Activated CD4-positive, alpha-beta T cell treated with anti-CD3 and anti-CD28 coated beads for 24 hours (primary cell): ENCODE measurements around the gene ZBTB4.
"Not testable (repeated sequence)": the region's sequence is repeated elsewhere in the genome, so short reads cannot be mapped to it uniquely, and the experiment has no call there.

Source experiments
- DNase-seq, 2 donors: peaks; one replicate each; pipeline ENCODE4 v3.0.0-alpha.2; 2020; ENCODE audit warnings: low read depth in 2 of 2

ZBTB4 gene

DNA sequence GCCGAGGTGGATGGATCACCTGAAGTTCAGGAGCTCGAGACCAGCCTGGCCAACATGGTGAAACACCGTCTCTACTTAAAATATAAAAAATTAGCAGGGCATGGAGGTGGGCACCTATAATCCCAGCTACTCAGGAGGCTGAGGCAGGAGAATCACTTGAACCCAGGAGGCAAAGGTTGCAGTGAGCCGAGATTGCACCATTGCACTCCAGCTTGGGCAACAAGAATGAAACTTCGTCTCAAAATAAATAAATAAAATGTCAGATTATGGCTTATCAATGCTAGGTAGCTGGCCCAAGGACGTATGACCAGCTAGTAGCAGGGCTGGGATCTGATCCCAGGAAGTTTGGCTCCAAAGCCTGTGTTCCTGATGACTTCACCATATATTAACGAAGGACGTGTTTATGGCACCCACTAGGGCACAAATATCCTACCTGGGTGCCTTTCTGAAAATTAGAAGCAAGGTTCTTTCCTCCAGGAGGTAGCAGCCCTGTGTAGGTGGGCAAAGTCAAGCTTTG lies 8.9 kb downstream of the ZBTB4 start:
- DNase-seq, result not testable (repeated sequence)

DNA sequence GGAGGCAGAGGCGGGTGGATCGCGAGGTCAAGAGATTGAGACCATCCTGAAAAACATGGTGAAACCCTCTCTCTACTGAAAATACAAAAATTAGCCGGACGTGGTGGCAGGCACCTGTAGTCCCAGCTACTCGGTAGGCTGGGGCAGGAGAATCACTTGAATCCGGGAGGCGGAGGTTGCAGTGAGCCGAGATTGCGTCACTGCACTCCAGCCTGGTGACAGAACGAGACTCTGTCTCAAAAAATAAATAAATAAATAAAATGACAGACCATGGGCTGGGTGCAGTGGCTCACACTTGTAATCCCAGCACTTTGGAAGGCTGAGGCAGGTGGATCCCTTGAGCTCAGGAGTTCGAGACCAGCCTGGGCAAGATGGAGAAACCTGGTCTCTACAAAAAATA lies 9.6 kb downstream of the ZBTB4 start:
- not testable (repeated sequence) for DNase-seq

GRCh38 chr17:7468804-7469389 lies 10.5 kb downstream of the ZBTB4 start:
- no peak for DNase-seq

GRCh38 chr17:7468290-7468689 lies 11.1 kb downstream of the ZBTB4 start:
- no peak for DNase-seq

DNA sequence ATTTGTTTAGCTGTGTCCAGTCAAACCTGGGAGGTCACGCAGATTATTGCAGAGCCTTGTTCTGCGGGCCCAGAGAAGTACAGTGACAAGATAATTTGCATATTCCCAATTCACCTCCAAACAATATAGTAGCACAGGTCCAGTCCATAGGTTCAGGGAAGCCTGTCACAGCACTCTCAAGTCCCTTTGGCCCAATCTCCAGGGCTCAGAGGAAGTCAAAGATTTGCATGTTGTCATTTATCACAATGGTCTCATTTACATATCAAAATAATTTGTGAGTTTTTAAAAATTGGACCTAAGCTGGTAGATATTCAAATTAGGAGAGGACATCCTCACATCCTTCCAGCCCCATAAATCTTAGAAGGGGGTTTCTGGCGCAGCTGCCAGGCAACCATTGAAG lies 11.9 kb downstream of the ZBTB4 start:
- no peak for DNase-seq

DNA sequence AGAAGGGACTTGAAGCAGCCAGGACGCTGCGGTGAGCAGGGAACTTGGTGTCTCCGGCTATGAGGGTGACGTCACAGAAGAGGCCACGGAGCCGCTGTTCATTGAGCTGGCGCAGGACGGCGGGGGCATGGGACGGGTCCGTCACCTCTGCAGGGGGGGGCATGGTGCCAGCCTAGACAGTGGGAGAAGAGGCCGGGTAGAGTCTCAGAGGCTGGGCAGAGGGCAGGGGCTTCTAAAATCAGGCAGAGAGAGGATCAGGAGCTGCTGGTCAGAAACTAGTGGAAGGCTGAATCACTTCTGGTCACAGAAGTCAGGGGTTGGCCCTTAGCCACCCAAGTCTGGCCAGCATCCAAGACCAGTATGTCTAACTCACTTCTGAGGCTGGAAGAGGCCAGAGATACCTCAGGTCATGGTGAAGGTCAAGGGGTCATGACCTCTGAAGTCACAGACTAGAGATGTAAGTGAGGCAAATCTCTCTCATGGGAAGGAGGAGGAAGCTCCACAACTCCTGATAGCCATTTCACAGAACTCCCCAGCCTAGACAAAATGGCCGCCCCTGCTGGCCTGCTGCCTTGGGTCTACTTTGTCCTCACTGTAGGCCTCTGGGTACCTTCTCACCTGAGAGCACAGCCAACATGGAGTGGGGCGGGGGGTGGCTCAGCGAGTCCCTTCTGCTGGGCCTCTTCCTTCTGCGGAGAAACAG lies 12.6 kb downstream of the ZBTB4 start:
- DNase-seq, result no peak

GRCh38 chr17:7466318-7466638 lies 13.2 kb downstream of the ZBTB4 start:
- no peak for DNase-seq

DNA sequence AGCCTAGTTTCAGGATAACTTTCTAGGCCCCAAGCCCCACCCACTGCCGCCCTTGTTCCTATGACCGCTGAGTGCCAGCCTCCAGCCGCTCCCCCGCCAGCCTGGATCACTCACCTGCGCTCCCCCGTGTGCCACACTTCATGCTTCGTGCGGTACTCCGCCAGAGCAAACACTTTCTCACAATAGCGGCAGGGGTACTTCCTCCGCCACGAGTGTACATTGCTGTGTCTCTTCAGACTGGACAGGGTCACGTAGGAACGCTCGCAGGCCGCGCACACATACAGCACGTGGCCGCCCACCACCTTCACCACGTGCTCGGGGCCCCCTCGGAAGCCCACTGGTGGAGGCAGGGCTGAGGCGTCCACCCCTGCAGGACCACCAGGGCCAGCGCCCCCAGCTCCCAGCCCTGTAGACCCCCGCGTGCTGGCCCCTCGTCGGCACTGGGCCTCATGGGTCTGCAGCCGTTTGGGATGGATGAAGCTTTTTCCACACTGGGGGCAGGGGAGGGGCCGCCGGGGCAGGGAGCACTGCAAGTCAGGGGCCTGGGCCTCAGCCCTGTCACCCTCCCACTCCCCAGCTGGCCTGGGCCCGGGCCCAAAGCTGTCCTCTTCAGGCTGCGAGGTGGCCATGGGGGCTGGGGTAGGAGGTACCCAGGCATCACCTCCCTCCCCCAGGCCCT lies 13.7 kb downstream of the ZBTB4 start:
- no peak for DNase-seq

DNA sequence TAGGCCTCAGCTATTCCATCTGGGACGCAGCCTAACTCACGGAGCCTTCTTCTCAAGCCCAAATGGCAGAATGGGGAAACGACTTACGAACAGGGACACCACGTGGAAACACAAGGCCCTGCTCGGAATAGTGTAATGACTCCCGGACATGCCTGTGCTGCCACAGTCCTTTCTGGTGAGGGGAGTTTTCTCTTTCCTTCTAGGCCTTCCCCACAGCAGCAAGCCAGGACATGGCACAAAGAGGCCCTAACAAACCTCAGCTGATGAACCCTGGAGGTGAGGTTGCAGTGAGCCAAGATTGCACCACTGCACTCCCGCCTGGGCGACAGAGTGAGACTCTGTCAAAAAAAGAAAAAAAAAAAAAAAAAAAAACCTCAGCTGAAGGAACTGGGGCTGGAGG lies 15.3 kb downstream of the ZBTB4 start:
- DNase-seq, result no peak

DNA sequence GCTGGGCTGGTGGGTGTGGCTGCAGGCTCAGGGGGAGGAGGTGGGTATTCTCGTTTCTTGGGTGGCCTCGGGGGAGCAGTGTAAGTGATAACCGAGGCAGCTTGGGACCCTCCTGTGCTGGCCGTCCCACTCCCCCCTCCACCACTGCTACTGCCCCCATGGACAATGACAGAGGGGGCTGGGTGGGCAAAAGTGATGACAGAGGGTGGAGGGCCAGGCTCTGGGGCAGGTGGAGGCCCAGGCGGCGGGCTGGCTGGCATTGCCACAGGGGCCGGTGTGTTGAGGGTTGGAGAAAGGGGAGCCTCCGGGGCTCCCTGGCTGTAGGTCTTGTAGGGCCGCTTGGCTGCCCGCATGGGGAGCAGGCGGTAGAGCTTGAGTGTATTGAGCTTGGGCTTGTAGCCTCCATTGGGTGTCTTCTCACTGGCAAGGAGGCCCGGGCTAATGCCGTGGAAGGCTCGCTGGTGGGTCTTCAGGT lies 16.0 kb downstream of the ZBTB4 start:
- DNase-seq, result no peak

DNA sequence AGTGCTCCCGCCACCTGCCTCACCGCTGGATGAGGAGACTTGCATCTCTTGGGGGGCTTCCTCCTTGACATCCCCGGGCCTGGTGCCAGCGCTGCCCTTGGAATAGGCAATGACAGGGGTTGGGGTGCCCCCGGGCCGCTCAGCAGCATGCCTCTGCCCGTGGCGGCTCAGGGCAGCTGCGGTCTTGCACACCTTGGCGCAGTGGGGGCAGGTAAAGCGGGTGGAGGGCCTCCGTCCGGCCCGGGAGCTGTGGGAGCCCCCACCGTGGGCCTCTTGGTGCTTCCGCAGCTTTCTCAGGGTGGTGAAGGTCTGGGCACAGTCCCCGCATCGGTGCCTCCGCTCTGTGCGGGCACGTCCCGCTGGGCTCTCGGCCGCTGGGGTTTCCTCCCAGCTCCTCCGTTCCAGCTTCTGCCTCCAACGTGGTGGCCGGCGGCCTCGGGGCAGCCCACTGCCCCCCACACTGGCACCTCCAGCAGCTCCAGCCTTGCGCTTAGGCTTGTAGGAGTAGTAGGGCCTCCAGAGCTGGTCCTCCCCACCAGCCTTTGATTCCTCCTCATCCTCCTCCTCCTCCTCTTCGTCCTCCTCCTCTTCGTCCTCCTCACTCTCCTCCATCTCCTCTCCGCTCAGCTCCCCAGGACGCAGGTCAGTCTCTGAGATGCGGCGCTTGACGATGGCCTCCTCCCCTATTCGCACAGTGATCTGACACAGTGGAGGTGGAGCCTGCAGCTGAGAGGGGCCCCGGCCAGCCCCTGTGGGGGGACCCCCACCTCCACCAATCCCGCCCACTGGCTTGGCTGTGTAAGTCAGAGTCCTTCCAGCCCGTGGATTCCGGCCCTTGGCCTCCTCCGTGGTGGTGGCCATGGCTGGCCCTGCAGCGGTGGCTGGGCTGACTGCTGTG lies 16.7 kb downstream of the ZBTB4 start:
- no peak for DNase-seq

DNA sequence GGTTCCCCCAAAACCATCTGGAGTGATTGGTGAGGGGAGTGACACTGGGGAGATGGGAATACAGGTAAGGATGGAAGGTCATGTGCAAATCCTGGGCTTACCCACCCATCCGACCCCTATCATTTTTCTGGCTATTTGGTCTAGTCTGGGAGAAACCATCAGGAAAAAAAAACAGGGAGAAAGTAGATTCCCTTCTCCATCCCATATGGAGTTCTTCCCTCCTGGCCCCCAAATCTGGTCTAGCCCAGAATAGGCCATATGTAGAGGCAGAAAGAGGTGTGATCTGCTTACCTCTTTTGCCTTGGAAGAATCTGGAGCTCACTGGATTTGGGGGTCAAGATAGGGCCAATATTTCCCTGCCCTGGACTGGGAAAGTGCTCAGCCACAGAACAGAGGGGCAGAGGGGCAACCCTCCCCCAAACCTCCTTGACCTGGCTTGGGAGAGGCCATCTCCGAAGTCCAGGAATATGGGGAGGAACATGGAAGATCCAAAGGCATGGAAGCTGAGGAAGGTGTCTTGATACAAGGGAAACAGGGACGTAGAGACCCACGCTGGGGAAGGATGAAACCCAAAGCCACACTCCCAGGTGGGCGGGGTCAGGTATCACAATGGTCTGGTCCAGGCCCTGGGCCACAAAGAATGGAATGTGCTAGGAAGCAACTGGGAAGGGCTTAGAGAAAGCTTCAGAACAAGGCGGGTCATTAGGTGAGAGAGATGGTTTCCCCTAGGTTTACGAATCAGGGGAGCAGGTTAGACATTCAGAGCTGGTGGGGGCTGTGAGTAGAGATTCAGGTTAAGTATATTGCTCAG lies 18.4 kb downstream of the ZBTB4 start:
- no peak for DNase-seq

GRCh38 chr17:7459961-7460545 lies 19.4 kb downstream of the ZBTB4 start:
- DNase-seq, result no peak

- no peak for DNase-seq
Measured at GRCh38 chr17:7448461-7448860, 31.0 kb downstream of the ZBTB4 start.

GRCh38 chr17:7445619-7445968 lies 33.8 kb downstream of the ZBTB4 start:
- DNase-seq, result no peak

- no peak for DNase-seq
Measured at GRCh38 chr17:7444682-7445618, 34.5 kb downstream of the ZBTB4 start, which contains the start of gene CHRNB1. TSS of gene CHRNB1 (plus strand) at chr17:7445061. CDS start at chr17:7445128, 67 bp downstream.

GRCh38 chr17:7443499-7444485 lies 35.6 kb downstream of the ZBTB4 start:
- DNase-seq, result no peak

DNA sequence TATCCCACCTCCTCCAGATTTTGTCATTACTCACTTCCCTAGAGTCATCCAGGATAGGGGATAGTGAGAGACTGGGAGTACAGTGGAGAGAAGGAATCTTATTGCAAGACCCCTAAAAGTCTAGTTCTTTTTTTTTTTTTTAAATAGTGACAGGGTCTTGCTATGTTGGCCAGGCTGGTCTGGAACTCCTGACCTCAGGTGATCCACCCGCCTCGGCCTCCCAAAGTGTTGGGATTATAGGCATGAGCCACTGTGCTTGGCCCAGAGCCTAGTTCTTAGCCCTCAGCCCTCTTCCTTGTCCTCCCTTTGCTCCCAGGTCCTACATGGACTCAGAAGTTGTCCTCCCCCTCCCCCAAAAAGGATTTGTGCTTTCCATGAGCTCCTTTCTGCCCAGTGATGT lies 37.3 kb downstream of the ZBTB4 start:
- DNase-seq, result no peak
